Measurements from ENCODE around the gene TRIAP1.
"Not testable (repeated sequence)": the region's sequence is repeated elsewhere in the genome, so short reads cannot be mapped to it uniquely, and the experiment has no call there.

The TRIAP1 gene

GRCh38 chr12:120468325-120468820 lies 22.2 kb upstream of the TRIAP1 start:
- DNase-seq: peak; percentile 43

- DNase-seq: no peak
These were observed 21.3 kb upstream of the TRIAP1 start for GRCh38 chr12:120467439-120467838.

- DNase-seq: peak; percentile 9
These were observed 20.6 kb upstream of the TRIAP1 start for GRCh38 chr12:120466560-120467315.

- no peak for DNase-seq
These were observed 19.6 kb upstream of the TRIAP1 start for GRCh38 chr12:120465756-120466155.

GRCh38 chr12:120463712-120464111 lies 17.5 kb upstream of the TRIAP1 start:
- no peak for DNase-seq

- no peak for DNase-seq
These were observed 16.0 kb upstream of the TRIAP1 start for GRCh38 chr12:120462099-120462640.

GRCh38 chr12:120460157-120460556 lies 14.0 kb upstream of the TRIAP1 start:
- DNase-seq: no peak

- no peak for DNase-seq
These were observed 10.9 kb upstream of the TRIAP1 start for GRCh38 chr12:120457133-120457532.

GRCh38 chr12:120455302-120455701 lies 9.1 kb upstream of the TRIAP1 start:
- DNase-seq: no peak

- peak; percentile 10 for DNase-seq
These were observed 7.8 kb upstream of the TRIAP1 start for GRCh38 chr12:120453977-120454376.

- no peak for DNase-seq
These were observed 7.0 kb upstream of the TRIAP1 start for GRCh38 chr12:120453060-120453750.

- DNase-seq: not testable (repeated sequence)
These were observed 6.3 kb upstream of the TRIAP1 start for GRCh38 chr12:120452524-120452923.

- no peak for DNase-seq
These were observed 1.8 kb upstream of the TRIAP1 start for GRCh38 chr12:120447992-120448391.

- not testable (repeated sequence) for DNase-seq
These were observed 627 bp upstream of the TRIAP1 start for GRCh38 chr12:120446844-120447178.

- DNase-seq: no peak
These were observed 1.5 kb downstream of the TRIAP1 start for GRCh38 chr12:120444676-120445075.

GRCh38 chr12:120439646-120440247 lies 6.4 kb downstream of the TRIAP1 start:
- peak; percentile 61 for DNase-seq

GRCh38 chr12:120438495-120439198 lies 7.5 kb downstream of the TRIAP1 start:
- DNase-seq: no peak

- peak; percentile 100 for DNase-seq
These were observed 8.3 kb downstream of the TRIAP1 start, which contains the start of gene COX6A1 for GRCh38 chr12:120437735-120438494. Gene COX6A1, plus strand, starts transcription at chr12:120438113. Its CDS starts 14 bp downstream, at chr12:120438127.

- no peak for DNase-seq
These were observed 13.2 kb downstream of the TRIAP1 start for GRCh38 chr12:120432772-120433525.

GRCh38 chr12:120429368-120429767 lies 16.8 kb downstream of the TRIAP1 start:
- no peak for DNase-seq

- no peak for DNase-seq
These were observed 17.5 kb downstream of the TRIAP1 start for GRCh38 chr12:120428597-120429229.

All from NCI-H146 (cell line).